ENCODE data around the gene SSRP1.

SSRP1 gene

DNA sequence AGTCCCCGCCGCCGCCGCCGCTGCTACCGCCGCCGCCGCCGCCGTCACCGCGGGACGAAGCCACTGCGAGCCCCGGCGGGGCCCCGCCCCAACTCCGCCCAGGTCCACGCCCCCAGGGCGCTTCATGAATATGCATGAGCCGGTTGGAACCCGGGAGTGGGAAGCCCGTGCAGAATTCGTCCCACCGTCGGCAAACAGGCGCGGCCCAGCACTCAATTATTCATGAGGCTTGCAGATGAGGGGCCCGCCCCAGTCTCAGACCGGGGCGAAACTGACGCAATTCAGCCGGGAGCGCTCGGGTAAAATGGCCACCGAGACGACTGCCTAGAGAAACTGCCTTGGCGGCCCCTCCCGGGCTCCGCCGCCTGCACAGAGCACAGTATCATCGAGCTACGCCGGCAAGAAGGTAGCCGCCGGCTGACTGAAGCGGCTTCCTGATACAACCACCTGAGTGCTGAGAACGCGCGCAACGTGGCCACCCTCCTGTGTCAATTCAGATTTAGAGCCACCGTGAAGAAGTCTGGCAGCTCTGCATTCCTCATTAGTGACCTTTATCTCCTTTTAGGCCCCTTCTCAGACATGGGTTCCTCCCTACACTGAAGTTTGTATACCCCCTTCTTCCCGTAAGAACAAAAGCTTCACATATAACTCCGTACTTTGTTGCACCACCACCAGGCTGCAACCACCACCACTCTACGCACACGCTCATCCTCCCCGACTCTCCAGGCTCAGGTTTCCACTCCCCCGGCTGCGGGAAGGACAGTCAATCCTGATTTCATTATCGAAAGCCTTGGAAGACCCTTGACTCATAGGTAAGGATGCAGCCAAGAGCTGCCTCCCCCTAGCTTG lies 10.6 kb downstream of the SSRP1 start, which contains the start of gene TNKS1BP1:
Gene TNKS1BP1, minus strand, starts transcription at position 67 of the 849 bp plus-strand sequence. CDS start 3,067 bp downstream, outside the sequence.
- in situ Hi-C loops (cut with HindIII; ENCODE audit: low sequenced_read_pairs): no loop called here
- DNase-seq (ENCODE audit: low read depth, low spot score): peak; percentile 98

DNA sequence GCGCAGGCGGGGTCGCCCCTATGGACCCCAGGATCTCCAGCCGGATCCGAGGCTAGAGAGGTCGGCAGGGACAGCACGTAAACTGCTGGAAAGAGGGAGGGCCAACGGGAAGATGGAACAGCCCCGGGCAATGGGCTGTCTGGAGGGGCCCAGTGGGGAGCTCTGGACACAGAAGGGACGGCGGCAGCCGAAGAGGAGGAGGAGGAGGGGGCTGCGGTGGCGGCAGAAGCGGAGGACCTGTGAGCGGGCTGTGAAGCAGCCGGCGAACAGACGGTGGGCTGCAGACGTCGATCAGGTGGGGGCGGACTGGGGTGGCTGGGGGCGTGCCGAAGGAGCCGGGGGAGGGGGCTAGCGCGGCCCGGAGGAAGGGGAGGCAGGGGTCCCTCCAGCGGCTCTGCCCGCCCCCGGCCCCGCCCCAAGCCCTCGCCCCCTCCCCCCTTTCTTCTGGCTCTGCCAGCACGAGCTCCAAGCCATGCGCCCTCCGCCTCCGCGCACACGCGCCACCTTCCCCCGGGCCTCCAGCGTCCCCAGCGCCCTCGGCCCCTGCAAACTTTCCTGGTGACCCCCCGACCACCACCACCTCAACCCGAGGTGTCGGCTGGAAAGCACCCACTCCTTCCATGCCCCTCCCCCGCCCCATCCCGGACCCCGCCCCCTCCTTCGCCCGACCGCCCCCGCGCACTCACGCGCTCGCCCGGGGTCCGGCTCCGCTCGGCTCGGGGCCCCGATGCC lies 11.4 kb downstream of the SSRP1 start:
- TF ChIP-seq, protein P1, sequence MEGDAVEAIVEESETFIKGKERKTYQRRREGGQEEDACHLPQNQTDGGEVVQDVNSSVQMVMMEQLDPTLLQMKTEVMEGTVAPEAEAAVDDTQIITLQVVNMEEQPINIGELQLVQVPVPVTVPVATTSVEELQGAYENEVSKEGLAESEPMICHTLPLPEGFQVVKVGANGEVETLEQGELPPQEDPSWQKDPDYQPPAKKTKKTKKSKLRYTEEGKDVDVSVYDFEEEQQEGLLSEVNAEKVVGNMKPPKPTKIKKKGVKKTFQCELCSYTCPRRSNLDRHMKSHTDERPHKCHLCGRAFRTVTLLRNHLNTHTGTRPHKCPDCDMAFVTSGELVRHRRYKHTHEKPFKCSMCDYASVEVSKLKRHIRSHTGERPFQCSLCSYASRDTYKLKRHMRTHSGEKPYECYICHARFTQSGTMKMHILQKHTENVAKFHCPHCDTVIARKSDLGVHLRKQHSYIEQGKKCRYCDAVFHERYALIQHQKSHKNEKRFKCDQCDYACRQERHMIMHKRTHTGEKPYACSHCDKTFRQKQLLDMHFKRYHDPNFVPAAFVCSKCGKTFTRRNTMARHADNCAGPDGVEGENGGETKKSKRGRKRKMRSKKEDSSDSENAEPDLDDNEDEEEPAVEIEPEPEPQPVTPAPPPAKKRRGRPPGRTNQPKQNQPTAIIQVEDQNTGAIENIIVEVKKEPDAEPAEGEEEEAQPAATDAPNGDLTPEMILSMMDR (IDR thresholded peaks at IDR 0.05; ENCODE audit: low read depth, low read length): no peak
- peak; percentile 56 for DNase-seq (ENCODE audit: low read depth, low spot score)
- H3K4me3 ChIP-seq (ENCODE audit: low read depth, low read length): peak overlapping the region; percentile 84
- in situ Hi-C loops (cut with HindIII; ENCODE audit: low sequenced_read_pairs): no loop called here

More for the DNA sequence above, 10.6 kb downstream of the SSRP1 start, which contains the start of gene TNKS1BP1:
- TF ChIP-seq, protein P1 (IDR thresholded peaks at IDR 0.05; ENCODE audit: low read depth, low read length): peak; percentile 7
- peak within 1 kb of the TSS; percentile 84 for H3K4me3 ChIP-seq (ENCODE audit: low read depth, low read length)

DNA sequence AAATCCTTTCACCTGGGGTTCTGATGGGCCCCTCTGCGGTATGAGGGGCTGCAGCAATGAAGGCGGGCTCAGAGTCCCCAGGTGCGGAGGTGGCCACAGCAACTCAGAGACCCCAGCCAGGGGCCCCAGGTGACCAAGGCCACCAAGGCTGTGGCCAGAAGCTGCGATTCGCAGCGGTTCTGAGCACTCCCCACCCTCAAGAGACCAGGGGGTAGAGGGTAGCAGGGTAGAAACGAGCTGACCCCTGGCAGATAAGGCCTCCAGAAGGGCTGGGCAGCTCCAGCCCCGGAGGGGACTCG lies 11.9 kb downstream of the SSRP1 start:
- in situ Hi-C loops (cut with HindIII; ENCODE audit: low sequenced_read_pairs): no loop called here
- TF ChIP-seq, protein P1 (IDR thresholded peaks at IDR 0.05; ENCODE audit: low read depth, low read length): no peak
- peak overlapping the region; percentile 84 for H3K4me3 ChIP-seq (ENCODE audit: low read depth, low read length)
- DNase-seq (ENCODE audit: low read depth, low spot score): no peak

DNA sequence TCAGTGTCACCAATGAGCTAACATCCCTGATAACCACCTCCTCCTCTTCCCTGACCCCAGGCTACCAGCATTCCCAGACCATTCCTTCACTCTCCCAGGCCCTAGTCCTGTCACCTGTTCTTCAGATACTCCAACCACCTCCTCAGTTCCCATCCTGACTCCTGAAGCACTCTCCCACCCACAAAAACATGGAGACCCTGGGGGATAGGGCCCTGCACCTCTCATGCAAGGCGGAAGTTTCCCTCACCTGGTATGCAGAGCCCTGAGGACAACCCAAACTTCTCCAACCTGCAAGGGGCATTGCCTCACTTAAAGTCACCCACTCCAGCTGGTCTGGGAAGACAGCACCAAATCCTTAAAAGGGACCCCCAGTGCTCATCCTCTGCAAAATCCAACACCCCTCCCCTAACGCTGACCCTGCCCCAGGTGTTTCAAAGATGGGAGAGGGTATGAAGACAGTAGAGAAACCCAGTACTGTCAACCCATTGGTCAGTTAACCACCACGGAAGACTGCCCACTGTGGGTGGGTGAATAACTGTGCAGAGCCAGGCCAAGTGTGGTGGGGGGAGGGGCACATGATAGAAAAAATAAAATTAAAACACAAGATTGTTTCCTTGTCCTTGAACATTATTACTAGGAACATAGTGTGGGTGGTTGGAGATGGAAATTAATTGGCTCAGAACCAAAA lies 12.4 kb downstream of the SSRP1 start:
- TF ChIP-seq, protein P1 (IDR thresholded peaks at IDR 0.05; ENCODE audit: low read depth, low read length): peak; percentile 23
- peak overlapping the region; percentile 84 for H3K4me3 ChIP-seq (ENCODE audit: low read depth, low read length)
- in situ Hi-C loops (cut with HindIII; ENCODE audit: low sequenced_read_pairs): no loop called here
- peak; percentile 29 for DNase-seq (ENCODE audit: low read depth, low spot score)

DNA sequence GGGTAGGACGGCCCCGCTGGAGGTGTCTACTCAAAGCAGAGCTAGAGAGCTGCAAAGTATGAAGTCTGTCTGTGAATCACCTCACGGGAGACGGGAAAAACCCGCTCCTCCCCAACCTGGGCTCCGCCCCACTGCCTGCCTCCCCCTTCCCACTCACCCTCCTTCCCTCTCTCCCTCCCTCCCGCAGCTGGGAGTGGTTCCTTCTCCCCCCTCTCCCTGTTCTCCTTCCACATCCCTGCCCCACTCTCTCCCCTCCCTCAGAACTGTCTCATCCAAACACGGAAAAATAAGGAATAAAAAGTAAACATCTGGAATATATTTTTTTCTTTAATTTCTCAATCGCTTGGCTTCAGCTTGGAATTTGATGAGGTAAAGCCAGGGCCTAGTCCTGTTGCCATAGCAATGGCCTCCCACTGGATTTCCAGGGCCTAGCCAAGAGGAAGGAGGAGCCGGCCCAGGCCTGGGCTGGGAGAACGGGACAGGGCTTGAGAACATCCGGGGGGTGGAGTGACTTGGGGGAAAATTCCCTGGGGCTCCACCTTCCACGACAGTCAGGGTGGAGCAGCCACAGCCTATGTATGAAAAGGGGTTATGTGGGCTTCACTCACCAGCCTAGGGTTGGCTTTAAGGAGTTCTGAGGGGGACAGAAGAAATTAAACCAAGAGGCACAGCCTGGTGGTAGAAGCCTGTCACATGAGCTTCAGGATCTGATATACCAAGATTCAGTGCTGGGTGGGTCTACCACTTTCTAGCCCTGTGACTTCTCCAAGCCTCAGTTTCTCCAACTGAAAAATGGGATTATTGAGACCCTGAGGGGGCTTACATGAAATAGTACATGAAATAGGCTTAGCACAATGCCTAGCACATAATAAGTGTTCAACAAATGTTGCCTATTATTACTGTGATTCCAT lies 13.2 kb downstream of the SSRP1 start:
- in situ Hi-C loops (cut with HindIII; ENCODE audit: low sequenced_read_pairs): no loop called here
- H3K4me3 ChIP-seq (ENCODE audit: low read depth, low read length): peak overlapping the region; percentile 84
- TF ChIP-seq, protein P1 (IDR thresholded peaks at IDR 0.05; ENCODE audit: low read depth, low read length): peak; percentile 11
- peak; percentile 97 for DNase-seq (ENCODE audit: low read depth, low spot score)
